ENCODE data around the gene KSR2. TPM values are rescaled to one million over a fixed set of nuclear protein-coding genes. Genes with fewer than 3 reads are reported as not detected.

The KSR2 gene
- total and polyA plus RNA-seq, 9 donors: under 0.01 to 0.15 (median 0.08) TPM; not detected in 4

GRCh38 chr12:117855165-117855564 is 113.6 kb downstream of the KSR2 start:
- DNase-seq: no peak
- TF ChIP-seq EP300 (IDR thresholded peaks at IDR 0.05) (no peak), POLR2A (IDR thresholded peaks at IDR 0.05) (no peak), CTCF (IDR thresholded peaks at IDR 0.05) (no peak)
- Histone ChIP-seq H3K4me1 (ENCODE audit: insufficient read depth) (no peaks in the 10 kb centered on the region), H3K27me3 (no peaks in the 10 kb centered on the region), H3K4me3 (no peak overlapping the region), H3K27ac (no peak overlapping the region), H3K36me3 (no peaks in the 10 kb centered on the region), H3K9me3 (no peaks in the 10 kb centered on the region)
- intact Hi-C loops (cut with DNase I): loop anchor here in 1 of 4 donors (10.0 kb wide), 1 partner anchor 830 kb away; no protein-coding TSS in a partner anchor
- WGBS, 3 donors: 85 to 88% (median 88%) methylated on average over 19 of the region's 19 CpGs

- Histone ChIP-seq H3K27ac (no peak overlapping the region), H3K27me3 (no peaks in the 10 kb centered on the region), H3K4me3 (no peak overlapping the region), H3K9me3 (no peaks in the 10 kb centered on the region), H3K4me1 (ENCODE audit: insufficient read depth) (no peaks in the 10 kb centered on the region), H3K36me3 (no peaks in the 10 kb centered on the region)
- 47 to 61% (median 48%) methylated on average over 6 of the region's 6 CpGs for WGBS, 3 donors
- TF ChIP-seq POLR2A (IDR thresholded peaks at IDR 0.05) (no peak), EP300 (IDR thresholded peaks at IDR 0.05) (no peak), CTCF (IDR thresholded peaks at IDR 0.05) (no peak)
- intact Hi-C loops (cut with DNase I): loop anchor here in 1 of 4 donors (10.0 kb wide), 1 partner anchor 830 kb away; no protein-coding TSS in a partner anchor
- DNase-seq: peak in 2 of 5 donors; percentile 21
Observed at GRCh38 chr12:117854339-117855012, 114.3 kb downstream of the KSR2 start.

GRCh38 chr12:117853600-117853999 is 115.2 kb downstream of the KSR2 start:
- 5 to 21% (median 18%) methylated on average over 1 of the region's 1 CpG for WGBS, 3 donors
- Histone ChIP-seq H3K27me3 (no peaks in the 10 kb centered on the region), H3K4me3 (no peak overlapping the region), H3K9me3 (no peaks in the 10 kb centered on the region), H3K36me3 (no peaks in the 10 kb centered on the region), H3K27ac (no peak overlapping the region), H3K4me1 (ENCODE audit: insufficient read depth) (no peaks in the 10 kb centered on the region)
- DNase-seq: no peak
- intact Hi-C loops (cut with DNase I): loop anchor here in 1 of 4 donors (10.0 kb wide), 1 partner anchor 829 kb away; no protein-coding TSS in a partner anchor
- TF ChIP-seq POLR2A (IDR thresholded peaks at IDR 0.05): no peak

GRCh38 chr12:117850048-117850447 is 118.7 kb downstream of the KSR2 start:
- DNase-seq: no peak
- Histone ChIP-seq H3K4me3 (no peak overlapping the region), H3K27ac (no peak overlapping the region), H3K4me1 (ENCODE audit: insufficient read depth) (no peaks in the 10 kb centered on the region), H3K36me3 (no peaks in the 10 kb centered on the region), H3K27me3 (no peaks in the 10 kb centered on the region), H3K9me3 (no peaks in the 10 kb centered on the region)
- intact Hi-C loops (cut with DNase I): loop anchor here in 1 of 4 donors (10.0 kb wide), 1 partner anchor 825 kb away; no protein-coding TSS in a partner anchor
- WGBS, 3 donors: 0 to 12% (median 3%) methylated on average over 2 of the region's 2 CpGs
- TF ChIP-seq EP300 (IDR thresholded peaks at IDR 0.05) (no peak), CTCF (IDR thresholded peaks at IDR 0.05) (peak in 2 of 3 donors; percentile 18 to 28)

- H3K9me3 ChIP-seq: no peaks in the 10 kb centered on the region
- no peaks in the 10 kb centered on the region for H3K27me3 ChIP-seq
- H3K36me3 ChIP-seq: no peaks in the 10 kb centered on the region
- no peaks in the 10 kb centered on the region for H3K4me1 ChIP-seq (ENCODE audit: insufficient read depth)
- TF ChIP-seq EP300 (IDR thresholded peaks at IDR 0.05) (no peak), POLR2A (IDR thresholded peaks at IDR 0.05) (no peak), CTCF (IDR thresholded peaks at IDR 0.05) (no peak)
- intact Hi-C loops (cut with DNase I): no loop called here
- no peak overlapping the region for H3K4me3 ChIP-seq
- no peak for DNase-seq
- WGBS, 3 donors: 18 to 33% (median 19%) methylated on average over 5 of the region's 5 CpGs
- H3K27ac ChIP-seq: no peak overlapping the region
Observed at GRCh38 chr12:117847371-117847770, 121.4 kb downstream of the KSR2 start.

Measured in ovary (tissue), 9 donors.